NCI-H1092 (cell line): ENCODE results near the gene SVOPL.
A peak's percentile ranks its signal among the peaks of the same experiment; 100 is the strongest.
"Not testable (repeated sequence)": the region's sequence is repeated elsewhere in the genome, so short reads cannot be mapped to it uniquely, and the experiment has no call there.

Source experiments
- DNase-seq: peaks from one replicate; lab custom pipeline; 2025; lab: John Stamatoyannopoulos, UW

The SVOPL gene

GRCh38 chr7:138700857-138701536, at the start of gene SVOPL:
Gene SVOPL, minus strand, starts transcription at chr7:138701362. Its CDS starts 22,317 bp downstream, at chr7:138679045.
- DNase-seq, result no peak

- no peak for DNase-seq
These were observed 49.3 kb upstream of the SVOPL start for GRCh38 chr7:138750473-138750872.

GRCh38 chr7:138749960-138750359, 48.8 kb upstream of the SVOPL start:
- DNase-seq, result no peak

GRCh38 chr7:138748666-138749065, 47.5 kb upstream of the SVOPL start:
- DNase-seq, result no peak

GRCh38 chr7:138746073-138746472, 44.9 kb upstream of the SVOPL start:
- DNase-seq, result no peak

GRCh38 chr7:138745189-138745588, 44.0 kb upstream of the SVOPL start:
- DNase-seq, result no peak

GRCh38 chr7:138741453-138741735, 40.2 kb upstream of the SVOPL start:
- no peak for DNase-seq

GRCh38 chr7:138739859-138740258, 38.7 kb upstream of the SVOPL start:
- DNase-seq, result no peak

- peak; percentile 88 for DNase-seq
These were observed 37.6 kb upstream of the SVOPL start for GRCh38 chr7:138738551-138739335.

- no peak for DNase-seq
These were observed 37.0 kb upstream of the SVOPL start for GRCh38 chr7:138738114-138738513.

- no peak for DNase-seq
These were observed 34.2 kb upstream of the SVOPL start for GRCh38 chr7:138735399-138735798.

GRCh38 chr7:138731733-138732132, 30.6 kb upstream of the SVOPL start:
- DNase-seq, result not testable (repeated sequence)

GRCh38 chr7:138729444-138729843, 28.3 kb upstream of the SVOPL start:
- DNase-seq, result no peak

GRCh38 chr7:138727336-138728099, 26.4 kb upstream of the SVOPL start:
- DNase-seq, result no peak

GRCh38 chr7:138726288-138726687, 25.1 kb upstream of the SVOPL start:
- no peak for DNase-seq

- no peak for DNase-seq
These were observed 19.1 kb upstream of the SVOPL start for GRCh38 chr7:138720286-138720685.

GRCh38 chr7:138716889-138717288, 15.7 kb upstream of the SVOPL start:
- no peak for DNase-seq

- DNase-seq, result no peak
These were observed 12.0 kb upstream of the SVOPL start for GRCh38 chr7:138713191-138713590.

GRCh38 chr7:138712652-138713051, 11.5 kb upstream of the SVOPL start:
- DNase-seq, result no peak

- DNase-seq, result no peak
These were observed 9.6 kb upstream of the SVOPL start for GRCh38 chr7:138710536-138711385.

- no peak for DNase-seq
These were observed 4.0 kb upstream of the SVOPL start for GRCh38 chr7:138705167-138705566.

- DNase-seq, result no peak
These were observed 368 bp upstream of the SVOPL start for GRCh38 chr7:138701537-138701923.
